Measurements from ENCODE around the gene STRA6. TPM values are rescaled to one million over a fixed set of nuclear protein-coding genes. Genes with fewer than 3 reads are reported as not detected.

STRA6 gene
- total RNA-seq, 1 experiment from 2014 or later, result 0.29 TPM

DNA sequence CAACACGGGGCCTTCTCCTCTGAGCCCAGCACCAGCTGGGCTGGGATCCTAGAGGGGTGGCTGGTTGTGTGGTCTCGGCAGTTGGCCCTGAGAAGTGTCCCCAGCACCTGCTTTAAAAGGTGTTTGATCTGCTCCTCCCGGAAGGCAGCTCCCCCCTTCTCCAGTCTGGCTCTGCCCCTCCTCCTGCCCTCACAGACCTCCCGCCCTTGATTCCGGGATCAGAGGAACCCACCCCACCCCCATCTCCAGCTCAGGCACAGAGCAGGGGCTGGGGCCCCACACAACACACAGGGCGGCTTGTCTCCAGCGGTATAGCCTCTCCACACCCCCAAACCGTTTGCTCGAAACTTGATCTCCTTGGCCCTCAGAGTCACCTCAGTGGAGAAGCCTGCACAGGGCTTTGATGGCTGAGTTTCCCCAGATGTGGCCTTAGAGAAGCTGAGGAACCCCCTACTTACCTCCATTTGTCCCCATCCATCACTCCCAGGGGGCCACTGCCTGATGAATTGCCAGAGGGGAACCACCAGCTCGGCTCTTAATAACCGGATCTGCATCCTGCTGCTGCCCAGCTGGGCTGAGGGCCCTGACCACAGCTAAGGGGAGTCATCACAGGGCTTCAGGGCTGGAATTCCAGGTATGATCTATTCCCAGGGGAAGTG, 6.4 kb upstream of the STRA6 start:
- no peak for ATAC-seq
- no peak overlapping the region for H3K27ac ChIP-seq (ENCODE audit: low read length)
- POLR2A ChIA-PET (ENCODE audit: unreplicated experiment), result no interaction called here
- no peak overlapping the region for H3K4me2 ChIP-seq (ENCODE audit: low read length)
- H3K9me2 ChIP-seq (replicated peaks; ENCODE audit: low read length), result no peaks in the 10 kb centered on the region
- no peaks in the 10 kb centered on the region for H3K79me2 ChIP-seq (ENCODE audit: low read length)
- intact Hi-C loops (cut with micrococcal nuclease), result no loop called here
- peak; percentile 27 for DNase-seq
- H2AFZ ChIP-seq (ENCODE audit: low read length), result no peak overlapping the region
- no peak overlapping the region for H3K4me3 ChIP-seq (ENCODE audit: low read length)
- H3K9me3 ChIP-seq (ENCODE audit: low read length), result no peaks in the 10 kb centered on the region
- H3K27me3 ChIP-seq (ENCODE audit: low read length), result no peaks in the 10 kb centered on the region
- CTCF ChIA-PET, result no interaction called here
- no peaks in the 10 kb centered on the region for H4K20me1 ChIP-seq (ENCODE audit: low read length)
- H3F3A ChIP-seq (ENCODE audit: low read length, unreplicated experiment), result no peaks in the 10 kb centered on the region
- no peaks in the 10 kb centered on the region; the same call in 1 of the 2 replicates for H3K4me1 ChIP-seq (ENCODE audit: insufficient read depth, low read length)
- H3K9ac ChIP-seq (ENCODE audit: low read length), result no peak overlapping the region
- BruUV-seq (replicated peaks), result no TSS peak
- no peaks in the 10 kb centered on the region for H3K36me3 ChIP-seq (ENCODE audit: low read depth, low read length)
- TF ChIP-seq EZH2 (IDR thresholded peaks at IDR 0.05; ENCODE audit: low read length, unreplicated experiment) (no peak), EZH2phosphoT487 (IDR thresholded peaks at IDR 0.05; ENCODE audit: borderline replicate concordance, low read length) (no peak)
- TF ChIP-seq, protein P1, sequence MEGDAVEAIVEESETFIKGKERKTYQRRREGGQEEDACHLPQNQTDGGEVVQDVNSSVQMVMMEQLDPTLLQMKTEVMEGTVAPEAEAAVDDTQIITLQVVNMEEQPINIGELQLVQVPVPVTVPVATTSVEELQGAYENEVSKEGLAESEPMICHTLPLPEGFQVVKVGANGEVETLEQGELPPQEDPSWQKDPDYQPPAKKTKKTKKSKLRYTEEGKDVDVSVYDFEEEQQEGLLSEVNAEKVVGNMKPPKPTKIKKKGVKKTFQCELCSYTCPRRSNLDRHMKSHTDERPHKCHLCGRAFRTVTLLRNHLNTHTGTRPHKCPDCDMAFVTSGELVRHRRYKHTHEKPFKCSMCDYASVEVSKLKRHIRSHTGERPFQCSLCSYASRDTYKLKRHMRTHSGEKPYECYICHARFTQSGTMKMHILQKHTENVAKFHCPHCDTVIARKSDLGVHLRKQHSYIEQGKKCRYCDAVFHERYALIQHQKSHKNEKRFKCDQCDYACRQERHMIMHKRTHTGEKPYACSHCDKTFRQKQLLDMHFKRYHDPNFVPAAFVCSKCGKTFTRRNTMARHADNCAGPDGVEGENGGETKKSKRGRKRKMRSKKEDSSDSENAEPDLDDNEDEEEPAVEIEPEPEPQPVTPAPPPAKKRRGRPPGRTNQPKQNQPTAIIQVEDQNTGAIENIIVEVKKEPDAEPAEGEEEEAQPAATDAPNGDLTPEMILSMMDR (conservative IDR thresholded peaks at IDR 0.05; ENCODE audit: low read depth, low read length), result no peak

DNA sequence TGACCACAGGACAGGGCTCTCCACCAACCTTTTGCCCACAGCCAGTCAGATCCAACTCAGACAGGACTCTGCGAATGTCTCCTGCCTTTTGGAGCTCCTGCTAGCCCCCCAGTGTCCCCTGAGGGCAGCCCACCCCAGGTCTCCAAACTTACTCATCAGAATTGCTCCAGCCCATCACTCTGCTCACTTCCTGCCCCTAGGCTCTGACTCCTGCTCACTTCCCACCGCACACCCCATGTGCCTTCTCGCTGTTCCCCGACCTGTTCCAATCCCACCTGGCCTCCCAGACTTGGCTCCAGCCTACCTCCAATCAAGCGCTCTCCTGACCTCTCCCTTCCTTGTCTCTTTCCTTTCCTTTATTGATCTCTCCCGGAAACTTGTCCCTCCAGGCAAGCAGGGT, 5.9 kb upstream of the STRA6 start:
- ChIA-PET CTCF (no interaction called here), POLR2A (ENCODE audit: unreplicated experiment) (no interaction called here)
- Histone ChIP-seq H3K36me3 (ENCODE audit: low read depth, low read length) (no peaks in the 10 kb centered on the region), H3F3A (ENCODE audit: low read length, unreplicated experiment) (no peaks in the 10 kb centered on the region), H3K4me2 (ENCODE audit: low read length) (no peak overlapping the region), H3K27ac (ENCODE audit: low read length) (no peak overlapping the region), H3K4me1 (ENCODE audit: insufficient read depth, low read length) (no peaks in the 10 kb centered on the region; the same call in 1 of the 2 replicates), H4K20me1 (ENCODE audit: low read length) (no peaks in the 10 kb centered on the region), H3K27me3 (ENCODE audit: low read length) (no peaks in the 10 kb centered on the region), H3K9ac (ENCODE audit: low read length) (no peak overlapping the region), H3K9me3 (ENCODE audit: low read length) (no peaks in the 10 kb centered on the region), H2AFZ (ENCODE audit: low read length) (no peak overlapping the region), H3K4me3 (ENCODE audit: low read length) (no peak overlapping the region), H3K79me2 (ENCODE audit: low read length) (no peaks in the 10 kb centered on the region), H3K9me2 (replicated peaks; ENCODE audit: low read length) (no peaks in the 10 kb centered on the region)
- no TSS peak for BruUV-seq (replicated peaks)
- DNase-seq, result no peak
- intact Hi-C loops (cut with micrococcal nuclease), result no loop called here
- TF ChIP-seq EZH2 (IDR thresholded peaks at IDR 0.05; ENCODE audit: low read length, unreplicated experiment) (no peak), EZH2phosphoT487 (IDR thresholded peaks at IDR 0.05; ENCODE audit: borderline replicate concordance, low read length) (no peak)
- TF ChIP-seq, protein P1 (conservative IDR thresholded peaks at IDR 0.05; ENCODE audit: low read depth, low read length), result no peak
- ATAC-seq, result no peak

DNA sequence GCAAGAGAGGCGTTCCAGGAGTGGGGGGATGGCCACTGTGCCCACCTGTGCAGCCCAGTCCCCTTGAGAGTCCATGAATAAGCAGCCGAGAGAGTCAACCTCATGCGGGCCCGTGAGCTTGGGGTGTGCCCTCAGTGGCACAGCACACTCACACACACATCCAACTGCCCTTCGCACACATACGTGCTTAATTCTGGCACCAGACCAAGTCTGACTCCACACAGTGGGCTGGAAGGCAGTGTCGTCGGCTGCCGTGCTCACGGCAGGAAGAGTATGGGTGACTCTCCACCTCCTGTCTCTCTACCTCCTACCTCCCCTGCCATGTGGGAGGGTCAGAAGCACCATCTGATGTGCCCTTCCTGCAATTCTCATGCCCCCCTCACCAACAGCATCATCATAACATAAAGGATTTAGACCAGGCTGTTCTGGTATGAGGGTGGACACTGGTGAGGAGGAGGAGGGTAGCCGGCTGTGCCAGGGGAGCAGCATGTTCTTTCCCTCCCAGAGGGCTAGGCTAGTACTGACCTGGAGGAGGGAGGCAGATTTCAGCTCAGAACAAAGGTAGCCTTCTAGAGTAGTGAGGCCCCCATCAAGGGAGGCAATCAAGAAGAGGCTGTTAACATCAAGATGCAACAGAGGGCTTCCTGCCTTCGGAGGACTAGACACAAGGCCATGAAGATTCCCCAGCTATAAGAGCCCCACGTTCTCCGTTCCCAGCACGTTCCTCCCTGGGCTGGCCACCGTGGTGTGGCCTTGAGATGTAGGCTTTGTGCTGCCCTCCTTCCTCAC, 5.3 kb upstream of the STRA6 start:
- no peak for DNase-seq
- no peak for ATAC-seq
- Histone ChIP-seq H3K4me1 (ENCODE audit: insufficient read depth, low read length) (no peaks in the 10 kb centered on the region; the same call in 1 of the 2 replicates), H3K79me2 (ENCODE audit: low read length) (no peaks in the 10 kb centered on the region), H3K4me2 (ENCODE audit: low read length) (no peak overlapping the region), H3K27ac (ENCODE audit: low read length) (no peak overlapping the region), H3K36me3 (ENCODE audit: low read depth, low read length) (no peaks in the 10 kb centered on the region), H3K4me3 (ENCODE audit: low read length) (no peak overlapping the region), H2AFZ (ENCODE audit: low read length) (no peak overlapping the region), H3F3A (ENCODE audit: low read length, unreplicated experiment) (no peaks in the 10 kb centered on the region), H4K20me1 (ENCODE audit: low read length) (no peaks in the 10 kb centered on the region), H3K27me3 (ENCODE audit: low read length) (no peaks in the 10 kb centered on the region), H3K9ac (ENCODE audit: low read length) (no peak overlapping the region), H3K9me2 (replicated peaks; ENCODE audit: low read length) (no peaks in the 10 kb centered on the region), H3K9me3 (ENCODE audit: low read length) (no peaks in the 10 kb centered on the region)
- intact Hi-C loops (cut with micrococcal nuclease), result no loop called here
- no peak for TF ChIP-seq EZH2 (IDR thresholded peaks at IDR 0.05; ENCODE audit: low read length, unreplicated experiment)
- no peak for TF ChIP-seq EZH2phosphoT487 (IDR thresholded peaks at IDR 0.05; ENCODE audit: borderline replicate concordance, low read length)
- CTCF ChIA-PET, result no interaction called here
- BruUV-seq (replicated peaks), result no TSS peak
- POLR2A ChIA-PET (ENCODE audit: unreplicated experiment), result no interaction called here
